Thyroid gland (tissue), 4 donors: ENCODE results near the gene ING3.

ENCODE experiments used
- CTCF ChIP-seq, 6 experiments: fragments of 200-600 bp in 3 of 6; fragments of 450-650 bp in 3 of 6; sonication (generic) in 3 of 6; IDR thresholded peaks; one replicate each; pipeline ENCODE4 v1.5.1; 2016 to 2019; ENCODE audit warnings: antibody characterized with exemption in 6 of 6, mild to moderate bottlenecking in 2 of 6, inconsistent platforms in 1 of 6, moderate library complexity in 1 of 6
- POLR2A ChIP-seq, 2 donors: fragments of 450-650 bp; IDR thresholded peaks; one replicate each; pipeline ENCODE4 v1.6.1; 2017; ENCODE audit warnings: antibody characterized with exemption in 2 of 2, mild to moderate bottlenecking in 2 of 2, moderate library complexity in 1 of 2

DNA sequence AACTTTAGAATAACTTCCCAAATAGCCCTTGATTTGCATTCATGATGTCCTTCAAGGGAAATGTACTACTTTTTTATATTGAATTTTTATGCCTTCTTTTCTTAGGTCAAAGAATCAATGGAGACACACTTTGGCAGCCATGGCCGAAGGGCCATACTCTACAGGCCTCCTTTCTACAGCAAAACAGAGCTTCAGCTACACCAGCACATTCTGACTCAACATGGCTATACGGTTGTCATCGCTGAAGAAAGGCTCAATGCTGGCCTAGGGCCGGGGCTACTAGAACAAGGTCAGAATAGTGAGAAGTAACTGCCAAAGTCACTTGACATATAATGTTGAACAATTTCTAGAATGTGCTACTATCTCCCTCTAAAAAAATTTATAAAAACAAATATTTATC, 65.0 kb downstream of the ING3 start:
- TF ChIP-seq CTCF (IDR thresholded peaks at IDR 0.05) (no peak), POLR2A (IDR thresholded peaks at IDR 0.05) (no peak)
